Measurements from ENCODE around the gene ATRX. TPM values are rescaled to one million over a fixed set of nuclear protein-coding genes. Genes with fewer than 3 reads are reported as not detected.
"Not testable (repeated sequence)": the region's sequence is repeated elsewhere in the genome, so short reads cannot be mapped to it uniquely, and the experiment has no call there.

Gene ATRX
- total and polyA plus RNA-seq, 2 experiments from 2014 or later: 72.5 to 76.0 TPM

DNA sequence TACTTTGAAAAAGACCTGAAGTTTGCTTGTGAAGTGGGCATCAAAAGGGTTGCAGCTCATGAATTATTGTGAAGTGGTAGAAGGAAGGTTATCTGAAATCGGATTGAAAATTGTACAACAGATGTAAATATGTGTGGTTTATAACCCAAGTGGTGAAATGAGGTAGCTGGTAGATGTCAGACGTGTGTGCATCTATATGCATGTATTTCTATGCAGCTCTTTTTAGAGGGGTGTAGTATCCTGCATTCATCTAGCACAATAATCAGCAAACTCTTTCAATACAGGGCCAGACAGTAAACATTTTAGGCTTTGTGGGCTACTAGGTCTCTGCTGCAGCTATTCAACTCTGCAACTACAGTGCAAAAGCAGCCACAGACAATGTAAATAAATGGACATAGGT lies 9.4 kb downstream of the ATRX start:
- TF ChIP-seq, protein P1, sequence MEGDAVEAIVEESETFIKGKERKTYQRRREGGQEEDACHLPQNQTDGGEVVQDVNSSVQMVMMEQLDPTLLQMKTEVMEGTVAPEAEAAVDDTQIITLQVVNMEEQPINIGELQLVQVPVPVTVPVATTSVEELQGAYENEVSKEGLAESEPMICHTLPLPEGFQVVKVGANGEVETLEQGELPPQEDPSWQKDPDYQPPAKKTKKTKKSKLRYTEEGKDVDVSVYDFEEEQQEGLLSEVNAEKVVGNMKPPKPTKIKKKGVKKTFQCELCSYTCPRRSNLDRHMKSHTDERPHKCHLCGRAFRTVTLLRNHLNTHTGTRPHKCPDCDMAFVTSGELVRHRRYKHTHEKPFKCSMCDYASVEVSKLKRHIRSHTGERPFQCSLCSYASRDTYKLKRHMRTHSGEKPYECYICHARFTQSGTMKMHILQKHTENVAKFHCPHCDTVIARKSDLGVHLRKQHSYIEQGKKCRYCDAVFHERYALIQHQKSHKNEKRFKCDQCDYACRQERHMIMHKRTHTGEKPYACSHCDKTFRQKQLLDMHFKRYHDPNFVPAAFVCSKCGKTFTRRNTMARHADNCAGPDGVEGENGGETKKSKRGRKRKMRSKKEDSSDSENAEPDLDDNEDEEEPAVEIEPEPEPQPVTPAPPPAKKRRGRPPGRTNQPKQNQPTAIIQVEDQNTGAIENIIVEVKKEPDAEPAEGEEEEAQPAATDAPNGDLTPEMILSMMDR (IDR thresholded peaks at IDR 0.05; ENCODE audit: low read depth, low read length): no peak
- H3K36me3 ChIP-seq: no peaks in the 10 kb centered on the region
- DNase-seq (ENCODE audit: low read depth in 1 of 2, low spot score in 1 of 2): no peak
- no peak overlapping the region for H3K4me3 ChIP-seq
- H3K9me3 ChIP-seq (ENCODE audit: low read depth): no peaks in the 10 kb centered on the region
- H3K27me3 ChIP-seq: no peaks in the 10 kb centered on the region
- no peak overlapping the region for H3K27ac ChIP-seq
- no peaks in the 10 kb centered on the region for H3K4me1 ChIP-seq (ENCODE audit: low read depth)

DNA sequence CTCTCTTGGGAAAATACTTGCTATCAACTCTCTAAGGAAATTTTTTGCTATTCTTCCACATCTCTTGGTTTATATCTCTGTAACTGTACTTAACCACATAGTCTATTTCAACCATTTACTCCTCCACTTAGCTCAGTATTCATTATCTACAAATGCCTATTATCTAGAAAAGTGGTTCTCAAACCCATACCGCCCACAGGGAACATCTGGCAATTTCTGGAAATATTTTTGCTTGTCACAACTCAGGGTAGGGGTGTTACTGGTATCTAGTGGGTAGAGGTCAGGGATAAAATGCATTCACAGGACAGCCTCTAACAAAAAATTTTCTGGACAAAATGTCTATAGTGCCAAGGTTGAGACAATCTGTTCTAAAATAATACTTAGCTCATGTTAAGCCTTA lies 14.4 kb downstream of the ATRX start:
- Histone ChIP-seq H3K27ac (no peak overlapping the region), H3K4me3 (no peak overlapping the region), H3K9me3 (ENCODE audit: low read depth) (no peaks in the 10 kb centered on the region), H3K4me1 (ENCODE audit: low read depth) (no peaks in the 10 kb centered on the region), H3K27me3 (no peaks in the 10 kb centered on the region), H3K36me3 (no peaks in the 10 kb centered on the region)
- peak in 1 of 2 donors; percentile 67 for DNase-seq (ENCODE audit: low read depth in 1 of 2, low spot score in 1 of 2)
- TF ChIP-seq, protein P1 (IDR thresholded peaks at IDR 0.05; ENCODE audit: low read depth, low read length): no peak

DNA sequence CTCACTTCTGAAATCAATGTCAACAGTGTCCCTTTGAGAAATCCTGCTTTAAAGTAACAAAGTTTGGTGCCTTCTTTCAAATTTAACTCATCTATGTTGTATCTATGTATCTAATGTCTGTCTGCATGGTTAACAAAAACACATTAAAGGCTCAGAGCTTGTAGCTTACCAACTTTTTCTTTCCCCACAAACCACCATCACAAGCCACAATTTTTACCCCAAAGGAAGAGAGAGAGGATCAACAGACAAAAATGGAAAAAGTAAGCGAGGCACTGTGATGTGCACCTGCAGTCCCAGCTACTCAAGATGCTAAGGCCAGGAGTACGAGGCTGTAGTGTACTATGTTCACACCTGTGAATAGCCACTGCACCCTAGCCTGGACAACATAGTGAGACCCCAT lies 17.2 kb downstream of the ATRX start:
- no peak overlapping the region for H3K4me3 ChIP-seq
- no peaks in the 10 kb centered on the region for H3K27me3 ChIP-seq
- H3K27ac ChIP-seq: no peak overlapping the region
- no peak for DNase-seq (ENCODE audit: low read depth in 1 of 2, low spot score in 1 of 2)
- TF ChIP-seq, protein P1 (IDR thresholded peaks at IDR 0.05; ENCODE audit: low read depth, low read length): no peak
- H3K36me3 ChIP-seq: no peaks in the 10 kb centered on the region
- H3K4me1 ChIP-seq (ENCODE audit: low read depth): no peaks in the 10 kb centered on the region
- H3K9me3 ChIP-seq (ENCODE audit: low read depth): no peaks in the 10 kb centered on the region

DNA sequence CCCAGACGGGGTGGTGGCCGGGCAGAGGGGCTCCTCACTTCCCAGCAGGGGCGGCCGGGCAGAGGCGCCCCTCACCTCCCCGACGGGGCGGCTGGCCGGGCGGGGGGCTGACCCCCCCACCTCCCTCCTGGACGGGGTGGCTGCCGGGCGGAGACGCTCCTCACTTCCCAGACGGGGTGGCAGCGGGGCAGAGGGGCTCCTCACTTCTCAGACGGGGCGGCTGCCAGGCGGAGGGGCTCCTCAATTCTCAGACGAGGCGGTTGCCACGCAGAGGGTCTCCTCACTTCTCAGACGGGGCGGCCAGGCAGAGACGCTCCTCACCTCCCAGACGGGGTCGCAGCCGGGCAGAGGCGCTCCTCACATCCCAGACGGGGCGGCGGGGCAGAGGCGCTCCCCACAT lies 19.8 kb downstream of the ATRX start:
- not testable (repeated sequence) for H3K9me3 ChIP-seq (ENCODE audit: low read depth); H3K36me3 ChIP-seq; H3K27ac ChIP-seq; H3K4me3 ChIP-seq; H3K27me3 ChIP-seq; H3K4me1 ChIP-seq (ENCODE audit: low read depth); DNase-seq (ENCODE audit: low read depth in 1 of 2, low spot score in 1 of 2)

DNA sequence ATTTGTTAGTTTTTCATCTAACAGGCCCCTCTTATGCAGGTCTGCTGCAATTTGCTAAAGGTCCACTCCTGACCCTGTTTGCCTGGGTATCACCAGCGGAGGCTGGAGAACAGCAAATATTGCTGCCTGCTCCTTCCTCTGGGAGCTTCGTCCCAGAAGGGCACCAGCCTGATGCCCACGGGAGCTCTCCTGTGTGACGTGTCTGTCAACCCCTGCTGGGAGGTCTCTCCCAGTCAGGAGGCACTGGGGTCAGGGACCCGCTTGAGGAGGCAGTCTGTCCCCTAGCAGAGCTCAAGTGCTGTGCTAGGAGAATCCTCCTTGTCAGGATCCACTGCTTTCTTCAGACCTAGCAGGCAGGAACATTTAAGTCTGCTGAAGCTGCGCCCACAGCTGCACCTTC lies 30.5 kb downstream of the ATRX start:
- DNase-seq (ENCODE audit: low read depth in 1 of 2, low spot score in 1 of 2): no peak
- TF ChIP-seq, protein P1 (IDR thresholded peaks at IDR 0.05; ENCODE audit: low read depth, low read length): no peak
- no peak overlapping the region for H3K4me3 ChIP-seq
- H3K36me3 ChIP-seq: no peaks in the 10 kb centered on the region
- no peaks in the 10 kb centered on the region for H3K9me3 ChIP-seq (ENCODE audit: low read depth)
- no peaks in the 10 kb centered on the region for H3K4me1 ChIP-seq (ENCODE audit: low read depth)
- H3K27ac ChIP-seq: no peak overlapping the region
- H3K27me3 ChIP-seq: no peaks in the 10 kb centered on the region

DNA sequence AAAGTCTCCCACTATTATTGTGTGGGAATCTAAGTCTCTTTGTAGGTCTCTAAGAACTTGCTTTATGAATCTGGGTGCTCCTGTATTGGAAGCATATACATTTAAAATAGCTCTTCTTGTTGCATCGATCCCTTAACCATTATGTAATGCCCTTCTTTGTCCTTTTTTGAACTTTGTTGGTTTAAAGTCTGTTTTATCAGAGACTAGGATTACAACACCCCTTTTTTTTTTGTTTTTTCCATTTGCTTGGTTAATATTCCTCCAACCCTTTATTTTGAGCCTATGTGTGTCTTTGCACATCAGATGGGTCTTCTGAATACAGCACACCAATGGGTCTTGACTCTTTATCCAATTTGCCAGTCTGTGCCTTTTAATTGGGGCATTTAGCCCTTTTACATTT lies 32.1 kb downstream of the ATRX start:
- not testable (repeated sequence) for H3K4me1 ChIP-seq (ENCODE audit: low read depth); H3K4me3 ChIP-seq; H3K36me3 ChIP-seq; DNase-seq (ENCODE audit: low read depth in 1 of 2, low spot score in 1 of 2); H3K9me3 ChIP-seq (ENCODE audit: low read depth); H3K27ac ChIP-seq; H3K27me3 ChIP-seq

DNA sequence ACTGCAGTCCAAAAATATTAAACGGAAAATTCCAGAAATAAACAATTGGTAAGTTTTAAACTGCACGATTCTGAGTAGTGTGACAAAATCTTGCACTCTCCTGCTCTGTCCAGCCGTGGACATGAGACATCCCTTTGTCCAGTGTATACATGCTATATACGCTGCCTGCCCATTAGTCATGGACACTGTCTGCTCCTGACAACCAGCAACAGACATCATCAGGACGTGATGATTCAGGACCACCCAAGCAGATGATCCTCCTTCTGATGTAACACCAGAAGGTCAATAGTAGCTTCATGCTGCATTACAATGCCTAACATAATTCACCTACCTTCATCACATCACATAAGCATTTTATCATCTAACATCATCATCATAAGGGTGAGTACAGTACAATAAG lies 36.3 kb downstream of the ATRX start:
- Histone ChIP-seq H3K27me3 (no peaks in the 10 kb centered on the region), H3K36me3 (no peaks in the 10 kb centered on the region), H3K9me3 (ENCODE audit: low read depth) (no peaks in the 10 kb centered on the region), H3K4me3 (no peak overlapping the region), H3K4me1 (ENCODE audit: low read depth) (no peaks in the 10 kb centered on the region), H3K27ac (no peak overlapping the region)
- peak in 1 of 2 donors; percentile 28 for DNase-seq (ENCODE audit: low read depth in 1 of 2, low spot score in 1 of 2)
- TF ChIP-seq, protein P1 (IDR thresholded peaks at IDR 0.05; ENCODE audit: low read depth, low read length): no peak

Measured in cardiac muscle cell (in vitro differentiated cells and primary cell).